Mammary microvascular endothelial cell (primary cell): ENCODE results near the gene ZNF345. TPM values are rescaled to one million over a fixed set of nuclear protein-coding genes. Genes with fewer than 3 reads are reported as not detected.

Source experiments
- total RNA-seq: library from RNA; depleted of rRNA; stranded (reverse); fragments of >200 nt; gene quantifications from 2 replicates; pipeline ENCODE4 v1.2.3, GENCODE V29; 2015

ZNF345 gene
- total RNA-seq: 0.89 and 3.7 TPM in 2 replicates

GRCh38 chr19:36850559-36851442 lies at the start of gene ZNF345:
ZNF345 (plus strand) TSS chr19:36850876; CDS start chr19:36876831, 25,955 bp downstream.

DNA sequence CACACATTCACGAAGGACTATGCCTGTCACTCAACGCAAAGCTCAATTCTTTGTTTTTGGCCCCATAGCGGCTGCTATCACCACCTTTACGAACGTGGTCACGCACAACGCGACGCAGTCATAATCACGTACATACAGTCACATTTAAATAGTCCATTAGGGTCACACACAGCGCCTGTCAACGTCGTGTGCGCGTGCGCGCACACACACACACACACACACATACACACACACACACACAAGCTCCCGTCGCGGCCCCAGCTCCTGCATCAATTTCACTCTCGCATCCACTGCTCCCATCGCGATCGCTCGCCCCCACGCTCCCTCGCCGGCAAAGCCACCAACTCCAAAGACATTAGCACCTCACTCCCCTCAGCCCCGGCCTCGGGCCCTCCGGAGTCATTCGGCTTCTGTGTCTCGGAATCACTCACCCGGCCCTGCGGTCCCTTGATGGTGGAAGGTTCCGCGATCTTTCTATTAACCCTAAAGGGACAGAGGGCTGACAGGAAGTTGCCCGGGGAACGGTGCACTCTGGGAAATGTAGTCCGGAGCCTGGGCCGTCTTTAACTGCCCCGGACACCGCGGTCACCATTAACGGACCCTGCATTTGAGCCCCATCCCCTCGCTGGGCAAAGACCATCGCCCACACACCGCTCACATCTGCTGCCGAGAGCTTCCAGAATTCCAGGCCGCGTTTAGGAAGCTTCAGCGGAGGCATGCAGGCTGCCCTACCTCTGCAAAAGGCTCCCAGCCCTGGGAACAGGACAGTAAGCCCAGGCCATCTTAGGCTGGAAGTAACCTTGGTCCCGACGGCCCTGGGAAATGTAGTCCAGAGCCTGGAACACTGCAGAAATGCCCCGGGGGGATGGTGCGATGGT lies 12.5 kb upstream of the ZNF345 start, which contains the start of gene ZNF790:
Gene ZNF790, minus strand, starts transcription at position 482 of the 878 bp plus-strand sequence. CDS start 12,768 bp downstream, outside the sequence.

GRCh38 chr19:36915992-36916830 lies 65.5 kb downstream of the ZNF345 start, which contains the start of the genes ZNF568 and ZNF829:
ZNF568 (plus strand) TSS chr19:36916332; CDS start chr19:36922771, 6,439 bp downstream.
ZNF829 (minus strand) TSS chr19:36916291; CDS start chr19:36915167, 1,124 bp downstream.

Other genes with a start within 250 kb of the ZNF345 start
- 2.1 and 3.7 TPM in 2 replicates for gene ZNF382, start 245.6 kb upstream of the ZNF345 start, total RNA-seq
- gene ZNF461, start 184.0 kb upstream of the ZNF345 start, total RNA-seq: 2.5 and 4.6 TPM in 2 replicates
- 3.7 and 4.4 TPM in 2 replicates for gene ZNF567, start 163.3 kb upstream of the ZNF345 start, total RNA-seq
- gene ZNF850, start 78.1 kb upstream of the ZNF345 start, total RNA-seq: 3.0 and 3.9 TPM in 2 replicates
- 2.9 and 3.1 TPM in 2 replicates for gene ZNF790, start 12.5 kb upstream of the ZNF345 start, total RNA-seq
- gene ZNF829, start 65.4 kb downstream of the ZNF345 start, total RNA-seq: 1.4 and 1.9 TPM in 2 replicates
- gene ZNF568, start 65.5 kb downstream of the ZNF345 start, total RNA-seq: 1.3 and 3.0 TPM in 2 replicates
- 2.1 and 2.8 TPM in 2 replicates for gene ZNF420, start 227.6 kb downstream of the ZNF345 start, total RNA-seq